H9 (cell line): ENCODE results near the gene CAPN5. TPM values are rescaled to one million over a fixed set of nuclear protein-coding genes. Genes with fewer than 3 reads are reported as not detected.

ENCODE experiments used
- DNase-seq: peaks from one replicate; pipeline ENCODE4 v3.0.0-alpha.2; 2017
- H2AFZ ChIP-seq: one replicate; pipeline ENCODE4 v1.6.1; 2013; ENCODE audit warnings: mild to moderate bottlenecking, low read length, control low read depth, moderate library complexity
- H2AK5ac ChIP-seq: 2 replicates; pipeline ENCODE4 v1.6.1; 2013; ENCODE audit warnings: low read length, control low read depth, mixed read lengths; ENCODE audit not compliant: insufficient read length
- H2BK120ac ChIP-seq: one replicate; pipeline ENCODE4 v1.6.1; 2013; ENCODE audit warnings: low read depth, mild to moderate bottlenecking, low read length, control low read depth, inconsistent platforms; ENCODE audit not compliant: poor library complexity, severe bottlenecking
- H2BK12ac ChIP-seq: 2 replicates; pipeline ENCODE4 v1.6.1; 2013; ENCODE audit warnings: low read length, control low read depth, mixed read lengths, low read depth; ENCODE audit not compliant: insufficient read length
- H2BK15ac ChIP-seq: 2 replicates; pipeline ENCODE4 v1.6.1; 2013; ENCODE audit warnings: low read depth, low read length, control low read depth
- H2BK20ac ChIP-seq: one replicate; pipeline ENCODE4 v1.6.1; 2013; ENCODE audit warnings: low read depth, mild to moderate bottlenecking, low read length, control low read depth, inconsistent platforms; ENCODE audit not compliant: poor library complexity, severe bottlenecking
- H2BK5ac ChIP-seq: 2 replicates; pipeline ENCODE4 v1.6.1; 2013; ENCODE audit warnings: low read length, control low read depth, mixed read lengths; ENCODE audit not compliant: insufficient read length
- H3K14ac ChIP-seq: 2 replicates; pipeline ENCODE4 v1.6.1; 2013; ENCODE audit warnings: low read length, control low read depth; ENCODE audit not compliant: insufficient read depth
- H3K18ac ChIP-seq: 2 replicates; pipeline ENCODE4 v1.6.1; 2013; ENCODE audit warnings: low read depth, mild to moderate bottlenecking, mixed read lengths, low read length, control low read depth; ENCODE audit not compliant: insufficient read length
- H3K23ac ChIP-seq: 2 replicates; pipeline ENCODE4 v1.6.1; 2013; ENCODE audit warnings: low read length, control low read depth, mixed read lengths, low read depth; ENCODE audit not compliant: insufficient read length
- H3K23me2 ChIP-seq: 2 replicates; pipeline ENCODE4 v1.6.1; 2013; ENCODE audit warnings: low read depth, mild to moderate bottlenecking, mixed read lengths, low read length, control low read depth; ENCODE audit not compliant: insufficient read length, poor library complexity, severe bottlenecking
- H3K27ac ChIP-seq: 2 replicates; pipeline ENCODE4 v1.5.1; 2013; ENCODE audit warnings: low read length, control low read depth, mixed read lengths, low read depth; ENCODE audit not compliant: insufficient read length
- H3K27me3 ChIP-seq: 2 replicates; pipeline ENCODE4 v1.6.1; 2013; ENCODE audit warnings: low read length, control low read depth, inconsistent platforms; ENCODE audit not compliant: insufficient read depth
- H3K4ac ChIP-seq: 2 replicates; pipeline ENCODE4 v1.6.1; 2013; ENCODE audit warnings: low read depth, mild to moderate bottlenecking, control low read depth, inconsistent platforms, low read length, moderate library complexity
- H3K4me1 ChIP-seq: 2 replicates; pipeline ENCODE4 v1.6.1; 2013; ENCODE audit warnings: low read length, control low read depth, inconsistent platforms; ENCODE audit not compliant: insufficient read depth
- H3K4me2 ChIP-seq: 2 replicates; pipeline ENCODE4 v1.6.1; 2013; ENCODE audit warnings: low read length, control low read depth, mixed read lengths; ENCODE audit not compliant: insufficient read length, insufficient read depth
- H3K56ac ChIP-seq: 2 replicates; pipeline ENCODE4 v1.6.1; 2013; ENCODE audit warnings: low read depth, mild to moderate bottlenecking, mixed read lengths, low read length, control low read depth; ENCODE audit not compliant: insufficient read length
- H3K79me1 ChIP-seq: 2 replicates; pipeline ENCODE4 v1.6.1; 2013; ENCODE audit warnings: low read depth, mild to moderate bottlenecking, moderate library complexity, low read length, control low read depth, inconsistent platforms; ENCODE audit not compliant: insufficient read depth, poor library complexity, severe bottlenecking
- H3K79me2 ChIP-seq: 2 replicates; pipeline ENCODE4 v1.6.1; 2013; ENCODE audit warnings: low read length, control low read depth, inconsistent platforms; ENCODE audit not compliant: insufficient read depth
- H3K9ac ChIP-seq: 2 replicates; pipeline ENCODE4 v1.6.1; 2013; ENCODE audit warnings: low read length, control low read depth, mixed read lengths; ENCODE audit not compliant: insufficient read length; ENCODE audit errors: extremely low read depth
- H3K9me3 ChIP-seq: one replicate; pipeline ENCODE4 v1.6.1; 2013; ENCODE audit warnings: low read depth, low read length, inconsistent platforms; ENCODE audit not compliant: control insufficient read depth
- H3T11ph ChIP-seq: one replicate; pipeline ENCODE4 v1.6.1; 2013; ENCODE audit warnings: mild to moderate bottlenecking, low read length, control low read depth, inconsistent platforms
- H4K20me1 ChIP-seq: one replicate; pipeline ENCODE4 v1.6.1; 2013; ENCODE audit not compliant: control insufficient read depth, insufficient read length, insufficient read depth
- H4K5ac ChIP-seq: 2 replicates; pipeline ENCODE4 v1.6.1; 2013; ENCODE audit warnings: low read depth, mild to moderate bottlenecking, mixed read lengths, low read length, control low read depth; ENCODE audit not compliant: insufficient read length
- H4K8ac ChIP-seq: replicated peaks from 2 replicates; pipeline ENCODE4 v1.6.1; 2013; ENCODE audit warnings: low read length, control low read depth, mixed read lengths, low read depth; ENCODE audit not compliant: insufficient read length
- H4K91ac ChIP-seq: 2 replicates; pipeline ENCODE4 v1.6.1; 2013; ENCODE audit warnings: low read depth, mild to moderate bottlenecking, moderate library complexity, mixed read lengths, low read length, control low read depth; ENCODE audit not compliant: insufficient read length
- H3K27ac Mint-ChIP-seq, 3 experiments: 2 replicates in 2 of 3; 3 replicates in 1 of 3; pipeline ENCODE4 v1.8.0; 2020 to 2021; ENCODE audit warnings: mixed read lengths in 3 of 3, mild to moderate bottlenecking in 1 of 3, moderate library complexity in 1 of 3
- H3K27me3 Mint-ChIP-seq: 2 replicates; pipeline ENCODE4 v1.8.0; 2021; ENCODE audit warnings: low read depth, mild to moderate bottlenecking, moderate library complexity, mixed read lengths
- H3K36me3 Mint-ChIP-seq, 3 experiments: 2 replicates in 2 of 3; 3 replicates in 1 of 3; pipeline ENCODE4 v1.8.0; 2020 to 2021; ENCODE audit warnings: low read depth in 3 of 3, mixed read lengths in 3 of 3; ENCODE audit not compliant: insufficient read depth in 1 of 3
- H3K4me1 Mint-ChIP-seq, 2 experiments: 2 replicates each; pipeline ENCODE4 v1.8.0; 2020; ENCODE audit warnings: mixed read lengths in 2 of 2
- H3K4me3 Mint-ChIP-seq, 2 experiments: 2 replicates in 1 of 2; 3 replicates in 1 of 2; pipeline ENCODE4 v1.8.0; 2020 to 2021; ENCODE audit warnings: mild to moderate bottlenecking in 2 of 2, mixed read lengths in 2 of 2, moderate library complexity in 1 of 2
- H3K9me3 Mint-ChIP-seq, 2 experiments: 2 replicates in 1 of 2; 3 replicates in 1 of 2; pipeline ENCODE4 v1.8.0; 2020; ENCODE audit warnings: mild to moderate bottlenecking in 2 of 2, mixed read lengths in 2 of 2, moderate library complexity in 1 of 2
- WGBS: extraction: QIAGEN DNeasy Blood & Tissue Kit; methylation state at CpG from one replicate; pipeline ENCODE4 v1.1.7; 2013; ENCODE audit warnings: missing lambda C conversion rate, low lambda C conversion rate, mixed read lengths; ENCODE audit not compliant: insufficient read length; ENCODE audit errors: extremely low coverage; 5-methylcytosine and 5-hydroxymethylcytosine counted together
- total RNA-seq: library from RNA; stranded (reverse); gene quantifications from 2 replicates; pipeline ENCODE4 v1.2.1, GENCODE V29; 2021
- TF ChIP-seq, protein P1 (sequence below): fragments of 200-600 bp; sonication (generic); conservative IDR thresholded peaks from 3 replicates; pipeline ENCODE4 v1.8.0; 2021; ENCODE audit warnings: antibody characterized with exemption, mild to moderate bottlenecking

Gene CAPN5
- total RNA-seq, 1 experiment from 2014 or later: 16.7 TPM

GRCh38 chr11:77072851-77073327 lies 6.1 kb downstream of the CAPN5 start:
- Histone ChIP-seq H4K8ac (no peak overlapping the region), H4K20me1 (no peaks in the 10 kb centered on the region), H3K9ac (no peak overlapping the region), H3K4me2 (no peak overlapping the region), H2BK15ac (no peak overlapping the region), H3K23ac (no peak overlapping the region), H3K4me1 (no peaks in the 10 kb centered on the region), H2BK12ac (no peak overlapping the region), H3K9me3 (no peaks in the 10 kb centered on the region), H2BK120ac (no peak overlapping the region), H2AFZ (no peak overlapping the region), H2BK20ac (no peak overlapping the region), H3K56ac (no peak overlapping the region), H4K5ac (no peak overlapping the region), H3K4ac (no peak overlapping the region), H3K79me2 (0 out of 2 replicates have a peak, but pooled peaks cover under 1% of the 10 kb centered on the region), H3K79me1 (no peaks in the 10 kb centered on the region), H2AK5ac (no peak overlapping the region), H2BK5ac (no peak overlapping the region), H3K14ac (no peak overlapping the region), H3K18ac (no peak overlapping the region), H3K27ac (no peak overlapping the region), H3K27me3 (no peaks in the 10 kb centered on the region), H3K23me2 (no peaks in the 10 kb centered on the region), H3T11ph (no peak overlapping the region), H4K91ac (no peak overlapping the region)
- H3K4me1 Mint-ChIP-seq: peaks cover 11% of the 10 kb centered on the region in 2 experiments
- H3K4me3 Mint-ChIP-seq: no peak overlapping the region; a peak in 1 of 5 replicates
- H3K27me3 Mint-ChIP-seq: peaks cover 3% of the 10 kb centered on the region
- WGBS: no CpG with 5 or more reads among the region's 8 CpGs
- TF ChIP-seq, protein P1, sequence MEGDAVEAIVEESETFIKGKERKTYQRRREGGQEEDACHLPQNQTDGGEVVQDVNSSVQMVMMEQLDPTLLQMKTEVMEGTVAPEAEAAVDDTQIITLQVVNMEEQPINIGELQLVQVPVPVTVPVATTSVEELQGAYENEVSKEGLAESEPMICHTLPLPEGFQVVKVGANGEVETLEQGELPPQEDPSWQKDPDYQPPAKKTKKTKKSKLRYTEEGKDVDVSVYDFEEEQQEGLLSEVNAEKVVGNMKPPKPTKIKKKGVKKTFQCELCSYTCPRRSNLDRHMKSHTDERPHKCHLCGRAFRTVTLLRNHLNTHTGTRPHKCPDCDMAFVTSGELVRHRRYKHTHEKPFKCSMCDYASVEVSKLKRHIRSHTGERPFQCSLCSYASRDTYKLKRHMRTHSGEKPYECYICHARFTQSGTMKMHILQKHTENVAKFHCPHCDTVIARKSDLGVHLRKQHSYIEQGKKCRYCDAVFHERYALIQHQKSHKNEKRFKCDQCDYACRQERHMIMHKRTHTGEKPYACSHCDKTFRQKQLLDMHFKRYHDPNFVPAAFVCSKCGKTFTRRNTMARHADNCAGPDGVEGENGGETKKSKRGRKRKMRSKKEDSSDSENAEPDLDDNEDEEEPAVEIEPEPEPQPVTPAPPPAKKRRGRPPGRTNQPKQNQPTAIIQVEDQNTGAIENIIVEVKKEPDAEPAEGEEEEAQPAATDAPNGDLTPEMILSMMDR: no peak
- peak; percentile 17 for DNase-seq
- H3K9me3 Mint-ChIP-seq: no peaks in the 10 kb centered on the region; a peak in 1 of 5 replicates
- H3K27ac Mint-ChIP-seq: peak overlapping the region in 1 of 3 experiments; percentile 85; a peak in 2 of 7 replicates
- no peaks in the 10 kb centered on the region for H3K36me3 Mint-ChIP-seq
